RWPE1 (cell line): Measurements from ENCODE around the gene SYNE2.
A peak's percentile ranks its signal among the peaks of the same experiment; 100 is the strongest.

Experiments used
- CTCF ChIA-PET: fragments of 350-600 bp; sonication (Branson Sonifier 250); formaldehyde crosslinking; extraction: SDS; loops from one replicate; lab custom pipeline; 2021; lab: Yijun Ruan, JAX
- POLR2A ChIA-PET: fragments of 400-600 bp; formaldehyde crosslinking; extraction: SDS; loops from one replicate; lab custom pipeline; 2020; ENCODE audit warnings: antibody characterized with exemption; ENCODE audit not compliant: low non-redundant PET; lab: Yijun Ruan, JAX
- DNase-seq: peaks from one replicate; pipeline ENCODE4 v3.0.0; 2012; ENCODE audit warnings: low spot score
- H3K27ac ChIP-seq: fragments of 450-650 bp; 2 replicates; pipeline ENCODE4 v1.5.1; 2017
- CTCF ChIP-seq: fragments of 450-650 bp; conservative IDR thresholded peaks from 2 replicates; pipeline ENCODE4 v1.5.1; 2017; ENCODE audit warnings: low read depth, mild to moderate bottlenecking

SYNE2 gene

GRCh38 chr14:63897721-63898163 lies 44.9 kb downstream of the SYNE2 start:
- ChIA-PET POLR2A (no interaction called here), CTCF (no interaction called here)
- H3K27ac ChIP-seq = peak overlapping the region; percentile 74
- DNase-seq = no peak
- no peak for TF ChIP-seq CTCF

GRCh38 chr14:63899953-63900352 lies 47.1 kb downstream of the SYNE2 start:
- TF ChIP-seq CTCF = no peak
- POLR2A ChIA-PET = no interaction called here
- DNase-seq = no peak
- no peak overlapping the region for H3K27ac ChIP-seq
- CTCF ChIA-PET = no interaction called here

GRCh38 chr14:63901434-63902085 lies 48.8 kb downstream of the SYNE2 start:
- CTCF ChIA-PET = interaction anchor here (0.6 kb wide), 1 partner anchor 735 kb away, joined by 4 read pairs; no protein-coding TSS in a partner anchor

GRCh38 chr14:63902375-63902976 lies 49.7 kb downstream of the SYNE2 start:
- no peak for TF ChIP-seq CTCF
- DNase-seq = no peak
- CTCF ChIA-PET = no interaction called here
- H3K27ac ChIP-seq = no peak overlapping the region
- POLR2A ChIA-PET = no interaction called here

More at GRCh38 chr14:63901434-63902085, 48.8 kb downstream of the SYNE2 start:
- DNase-seq = no peak
- POLR2A ChIA-PET = no interaction called here
- TF ChIP-seq CTCF = no peak
- H3K27ac ChIP-seq = no peak overlapping the region

GRCh38 chr14:63904724-63905123 lies 51.9 kb downstream of the SYNE2 start:
- CTCF ChIA-PET = no interaction called here

GRCh38 chr14:63905370-63905769 lies 52.6 kb downstream of the SYNE2 start:
- CTCF ChIA-PET = interaction anchor here (0.7 kb wide), 1 partner anchor 351 kb away, joined by 4 read pairs; no protein-coding TSS in a partner anchor
- POLR2A ChIA-PET = no interaction called here
- H3K27ac ChIP-seq = no peak overlapping the region
- no peak for DNase-seq
- TF ChIP-seq CTCF = no peak

More at GRCh38 chr14:63904724-63905123, 51.9 kb downstream of the SYNE2 start:
- POLR2A ChIA-PET = no interaction called here
- no peak for TF ChIP-seq CTCF
- no peak overlapping the region for H3K27ac ChIP-seq
- no peak for DNase-seq
